ENCODE results near the gene TMEM151B. TPM values are rescaled to one million over a fixed set of nuclear protein-coding genes. Genes with fewer than 3 reads are reported as not detected.

The TMEM151B gene
- total and polyA plus RNA-seq, 9 of the 15 experiments (the other 6 are each of a cell fraction or from before 2014, with no cell fraction given): not detected

- peak in 1 of 2 experiments; percentile 87 for TF ChIP-seq AFF1 (IDR thresholded peaks at IDR 0.05; ENCODE audit: low read depth in 1 of 2, partially characterized antibody in 2 of 2)
- no peak for TF ChIP-seq NFRKB (IDR thresholded peaks at IDR 0.05; ENCODE audit: low read depth)
- no peak for TF ChIP-seq POLR2A (conservative IDR thresholded peaks at IDR 0.05)
- 0 out of 2 replicates have a peak, but pooled peaks have one; percentile 6 for TF ChIP-seq HIVEP1 (CRISPR knock-in tag; IDR thresholded peaks at IDR 0.05)
- TF ChIP-seq, protein P1, sequence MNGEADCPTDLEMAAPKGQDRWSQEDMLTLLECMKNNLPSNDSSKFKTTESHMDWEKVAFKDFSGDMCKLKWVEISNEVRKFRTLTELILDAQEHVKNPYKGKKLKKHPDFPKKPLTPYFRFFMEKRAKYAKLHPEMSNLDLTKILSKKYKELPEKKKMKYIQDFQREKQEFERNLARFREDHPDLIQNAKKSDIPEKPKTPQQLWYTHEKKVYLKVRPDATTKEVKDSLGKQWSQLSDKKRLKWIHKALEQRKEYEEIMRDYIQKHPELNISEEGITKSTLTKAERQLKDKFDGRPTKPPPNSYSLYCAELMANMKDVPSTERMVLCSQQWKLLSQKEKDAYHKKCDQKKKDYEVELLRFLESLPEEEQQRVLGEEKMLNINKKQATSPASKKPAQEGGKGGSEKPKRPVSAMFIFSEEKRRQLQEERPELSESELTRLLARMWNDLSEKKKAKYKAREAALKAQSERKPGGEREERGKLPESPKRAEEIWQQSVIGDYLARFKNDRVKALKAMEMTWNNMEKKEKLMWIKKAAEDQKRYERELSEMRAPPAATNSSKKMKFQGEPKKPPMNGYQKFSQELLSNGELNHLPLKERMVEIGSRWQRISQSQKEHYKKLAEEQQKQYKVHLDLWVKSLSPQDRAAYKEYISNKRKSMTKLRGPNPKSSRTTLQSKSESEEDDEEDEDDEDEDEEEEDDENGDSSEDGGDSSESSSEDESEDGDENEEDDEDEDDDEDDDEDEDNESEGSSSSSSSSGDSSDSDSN (IDR thresholded peaks at IDR 0.05; ENCODE audit: borderline replicate concordance in 1 of 2, low read depth in 2 of 2, low read length in 2 of 2): peak in 1 of 2 experiments; percentile 62; a peak in 1 of 4 replicates
- TF ChIP-seq EWSR1 (IDR thresholded peaks at IDR 0.05; ENCODE audit: borderline replicate concordance, low read depth, partially characterized antibody): no peak
- no peak for TF ChIP-seq ZNF76 (CRISPR knock-in tag; IDR thresholded peaks at IDR 0.05; ENCODE audit: borderline replicate concordance)
- TF ChIP-seq, protein P2, sequence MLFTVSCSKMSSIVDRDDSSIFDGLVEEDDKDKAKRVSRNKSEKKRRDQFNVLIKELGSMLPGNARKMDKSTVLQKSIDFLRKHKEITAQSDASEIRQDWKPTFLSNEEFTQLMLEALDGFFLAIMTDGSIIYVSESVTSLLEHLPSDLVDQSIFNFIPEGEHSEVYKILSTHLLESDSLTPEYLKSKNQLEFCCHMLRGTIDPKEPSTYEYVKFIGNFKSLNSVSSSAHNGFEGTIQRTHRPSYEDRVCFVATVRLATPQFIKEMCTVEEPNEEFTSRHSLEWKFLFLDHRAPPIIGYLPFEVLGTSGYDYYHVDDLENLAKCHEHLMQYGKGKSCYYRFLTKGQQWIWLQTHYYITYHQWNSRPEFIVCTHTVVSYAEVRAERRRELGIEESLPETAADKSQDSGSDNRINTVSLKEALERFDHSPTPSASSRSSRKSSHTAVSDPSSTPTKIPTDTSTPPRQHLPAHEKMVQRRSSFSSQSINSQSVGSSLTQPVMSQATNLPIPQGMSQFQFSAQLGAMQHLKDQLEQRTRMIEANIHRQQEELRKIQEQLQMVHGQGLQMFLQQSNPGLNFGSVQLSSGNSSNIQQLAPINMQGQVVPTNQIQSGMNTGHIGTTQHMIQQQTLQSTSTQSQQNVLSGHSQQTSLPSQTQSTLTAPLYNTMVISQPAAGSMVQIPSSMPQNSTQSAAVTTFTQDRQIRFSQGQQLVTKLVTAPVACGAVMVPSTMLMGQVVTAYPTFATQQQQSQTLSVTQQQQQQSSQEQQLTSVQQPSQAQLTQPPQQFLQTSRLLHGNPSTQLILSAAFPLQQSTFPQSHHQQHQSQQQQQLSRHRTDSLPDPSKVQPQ (CRISPR knock-in tag; IDR thresholded peaks at IDR 0.05; ENCODE audit: borderline replicate concordance): peak; percentile 42; the same call in 1 of the 2 replicates
- TF ChIP-seq, protein P3, sequence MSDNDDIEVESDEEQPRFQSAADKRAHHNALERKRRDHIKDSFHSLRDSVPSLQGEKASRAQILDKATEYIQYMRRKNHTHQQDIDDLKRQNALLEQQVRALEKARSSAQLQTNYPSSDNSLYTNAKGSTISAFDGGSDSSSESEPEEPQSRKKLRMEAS (CRISPR knock-in tag; IDR thresholded peaks at IDR 0.05): peak; percentile 48; the same call in 1 of the 2 replicates
- TF ChIP-seq NR2C1 (IDR thresholded peaks at IDR 0.05): no peak; the same call in 1 of the 2 replicates
- TF ChIP-seq NR2C1 (tag; IDR thresholded peaks at IDR 0.05): peak; percentile 26; the same call in 1 of the 2 replicates
- TF ChIP-seq ZNF431 (CRISPR knock-in tag; IDR thresholded peaks at IDR 0.05): no peak
- TF ChIP-seq, protein P4, sequence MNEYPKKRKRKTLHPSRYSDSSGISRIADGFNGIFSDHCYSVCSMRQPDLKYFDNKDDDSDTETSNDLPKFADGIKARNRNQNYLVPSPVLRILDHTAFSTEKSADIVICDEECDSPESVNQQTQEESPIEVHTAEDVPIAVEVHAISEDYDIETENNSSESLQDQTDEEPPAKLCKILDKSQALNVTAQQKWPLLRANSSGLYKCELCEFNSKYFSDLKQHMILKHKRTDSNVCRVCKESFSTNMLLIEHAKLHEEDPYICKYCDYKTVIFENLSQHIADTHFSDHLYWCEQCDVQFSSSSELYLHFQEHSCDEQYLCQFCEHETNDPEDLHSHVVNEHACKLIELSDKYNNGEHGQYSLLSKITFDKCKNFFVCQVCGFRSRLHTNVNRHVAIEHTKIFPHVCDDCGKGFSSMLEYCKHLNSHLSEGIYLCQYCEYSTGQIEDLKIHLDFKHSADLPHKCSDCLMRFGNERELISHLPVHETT (CRISPR knock-in tag; conservative IDR thresholded peaks at IDR 0.05 in 1 of 2, IDR thresholded peaks at IDR 0.05 in 1 of 2): peak in 1 of 2 experiments; percentile 91; a peak in 2 of 4 replicates
- no peak for TF ChIP-seq NFATC3 (IDR thresholded peaks at IDR 0.05)
- TF ChIP-seq NFIC (IDR thresholded peaks at IDR 0.05): peak; percentile 93
These were observed 44.5 kb upstream of the TMEM151B start (continued) for GRCh38 chr6:44225579-44226325.

Data from K562 (cell line).